Liver (tissue), 9 donors: ENCODE results near the gene POLR2H. TPM values are rescaled to one million over a fixed set of nuclear protein-coding genes. Genes with fewer than 3 reads are reported as not detected.

Source experiments
- DNase-seq: peaks from one replicate; pipeline ENCODE4 v3.0.0-alpha.2; 2017; ENCODE audit warnings: low spot score
- H3K27ac ChIP-seq, 2 donors: one replicate each; pipeline ENCODE4 v1.7.0; 2013; ENCODE audit warnings: inconsistent platforms in 2 of 2, low read length in 2 of 2, control low read depth in 1 of 2, low read depth in 1 of 2, mild to moderate bottlenecking in 1 of 2
- H3K27me3 ChIP-seq, 4 donors: one replicate each; pipeline versions ENCODE4 v1.6.1 to v1.7.0; 2013; ENCODE audit warnings: low read length in 3 of 4, inconsistent platforms in 1 of 4, mild to moderate bottlenecking in 1 of 4, moderate library complexity in 1 of 4; ENCODE audit not compliant: control insufficient read depth in 4 of 4, insufficient read depth in 4 of 4
- H3K36me3 ChIP-seq, 4 donors: one replicate each; pipeline versions ENCODE4 v1.6.1 to v1.7.0; 2013; ENCODE audit warnings: low read length in 3 of 4, mild to moderate bottlenecking in 3 of 4, low read depth in 1 of 4, moderate library complexity in 1 of 4; ENCODE audit not compliant: control insufficient read depth in 4 of 4, insufficient read depth in 3 of 4
- H3K4me1 ChIP-seq, 4 donors: one replicate each; pipeline versions ENCODE4 v1.6.1 to v1.7.0; 2013; ENCODE audit warnings: low read length in 3 of 4, mild to moderate bottlenecking in 3 of 4, moderate library complexity in 1 of 4; ENCODE audit not compliant: control insufficient read depth in 4 of 4, insufficient read depth in 4 of 4
- H3K4me3 ChIP-seq, 3 donors: one replicate each; pipeline versions ENCODE4 v1.6.1 to v1.7.0; 2013; ENCODE audit warnings: low read length in 3 of 3, control low read depth in 1 of 3, low read depth in 1 of 3, mild to moderate bottlenecking in 1 of 3
- H3K9ac ChIP-seq, 2 donors: one replicate each; pipeline ENCODE4 v1.7.0; 2013; ENCODE audit warnings: low read length in 2 of 2, mild to moderate bottlenecking in 2 of 2, moderate library complexity in 2 of 2, control low read depth in 1 of 2, low read depth in 1 of 2
- H3K9me3 ChIP-seq, 4 donors: one replicate each; pipeline versions ENCODE4 v1.6.1 to v1.7.0; 2013; ENCODE audit warnings: low read length in 3 of 4; ENCODE audit not compliant: control insufficient read depth in 4 of 4
- EGR1 ChIP-seq, 2 donors: IDR thresholded peaks; 2 replicates each; pipeline ENCODE4 v1.6.1; 2016 to 2018; ENCODE audit warnings: antibody characterized with exemption in 2 of 2, low read depth in 2 of 2
- FOXA1 ChIP-seq: IDR thresholded peaks from 2 replicates; pipeline ENCODE4 v1.6.1; 2016; ENCODE audit warnings: antibody characterized with exemption
- HNF4G ChIP-seq: IDR thresholded peaks from 2 replicates; pipeline ENCODE4 v1.6.1; 2016; ENCODE audit warnings: antibody characterized with exemption
- JUND ChIP-seq, 2 donors: IDR thresholded peaks; 2 replicates each; pipeline ENCODE4 v1.6.1; 2016; ENCODE audit warnings: antibody characterized with exemption in 2 of 2
- MAX ChIP-seq: IDR thresholded peaks from 2 replicates; pipeline ENCODE4 v1.6.1; 2016; ENCODE audit warnings: antibody characterized with exemption
- RAD21 ChIP-seq, 2 donors: IDR thresholded peaks; 2 replicates each; pipeline ENCODE4 v1.6.1; 2016; ENCODE audit warnings: antibody characterized with exemption in 2 of 2, mild to moderate bottlenecking in 2 of 2
- REST ChIP-seq: IDR thresholded peaks from 2 replicates; pipeline ENCODE4 v1.6.1; 2016; ENCODE audit warnings: antibody characterized with exemption, mild to moderate bottlenecking
- SP1 ChIP-seq: IDR thresholded peaks from 2 replicates; pipeline ENCODE4 v1.6.1; 2018; ENCODE audit warnings: antibody characterized with exemption, mild to moderate bottlenecking
- TAF1 ChIP-seq: conservative IDR thresholded peaks from 2 replicates; pipeline ENCODE4 v1.6.1; 2016; ENCODE audit warnings: antibody characterized with exemption, mild to moderate bottlenecking
- YY1 ChIP-seq: IDR thresholded peaks from 2 replicates; pipeline ENCODE4 v1.6.1; 2016; ENCODE audit warnings: antibody characterized with exemption, mild to moderate bottlenecking
- ZBTB33 ChIP-seq: IDR thresholded peaks from 2 replicates; pipeline ENCODE4 v1.6.1; 2016; ENCODE audit warnings: antibody characterized with exemption
- WGBS: extraction: QIAGEN DNeasy Blood & Tissue Kit; methylation state at CpG from one replicate; pipeline ENCODE4 v1.1.7; 2013; 5-methylcytosine and 5-hydroxymethylcytosine counted together
- polyA plus RNA-seq, 2 donors: library from polyadenylated mRNA; stranded (reverse) in 1 of 2; unstranded in 1 of 2; fragments of 200-250 nt in 1 of 2; fragments of >200 nt in 1 of 2; fragmentation: Nextera tagmentation in 1 of 2; extraction: Ambion mirVana in 1 of 2; gene quantifications; one replicate each; pipeline versions ENCODE4 v1.2.1 to v1.2.3, GENCODE V29; 2013 to 2015
- total RNA-seq, 2 donors: library from RNA; depleted of rRNA; stranded (reverse); fragments of >200 nt; gene quantifications; one replicate each; pipeline ENCODE4 v1.2.3, GENCODE V29; 2014
- TF ChIP-seq, protein P1 (sequence below): fragments of 150-350 bp; IDR thresholded peaks from 2 replicates; pipeline ENCODE4 v1.5.1; 2017; ENCODE audit warnings: improper control_type of control experiment, low read depth, low read length; ENCODE audit not compliant: missing input control
- donor health status: healthy.
- donor health status: healthy.
- donor health status: healthy.
- donor health status: healthy.
- donor health status: healthy.

The POLR2H gene
- total and polyA plus RNA-seq, 4 donors = 25.7 to 55.7 (median 43.5) TPM

GRCh38 chr3:184333700-184334099 is 27.8 kb upstream of the POLR2H start:
- Histone ChIP-seq H3K27ac (peak overlapping the region in 1 of 2 donors; percentile 35), H3K27me3 (no peaks in the 10 kb centered on the region), H3K4me1 (peaks cover 0 to 13% (median 6%) of the 10 kb centered on the region in 4 donors), H3K4me3 (no peak overlapping the region), H3K9ac (no peak overlapping the region), H3K9me3 (no peaks in the 10 kb centered on the region), H3K36me3 (peaks cover 15 to 58% (median 52%) of the 10 kb centered on the region in 4 donors)
- 88% methylated on average over 3 of the region's 3 CpGs for WGBS
- no peak for DNase-seq
- TF ChIP-seq REST (no peak), ZBTB33 (no peak), HNF4G (no peak)

DNA sequence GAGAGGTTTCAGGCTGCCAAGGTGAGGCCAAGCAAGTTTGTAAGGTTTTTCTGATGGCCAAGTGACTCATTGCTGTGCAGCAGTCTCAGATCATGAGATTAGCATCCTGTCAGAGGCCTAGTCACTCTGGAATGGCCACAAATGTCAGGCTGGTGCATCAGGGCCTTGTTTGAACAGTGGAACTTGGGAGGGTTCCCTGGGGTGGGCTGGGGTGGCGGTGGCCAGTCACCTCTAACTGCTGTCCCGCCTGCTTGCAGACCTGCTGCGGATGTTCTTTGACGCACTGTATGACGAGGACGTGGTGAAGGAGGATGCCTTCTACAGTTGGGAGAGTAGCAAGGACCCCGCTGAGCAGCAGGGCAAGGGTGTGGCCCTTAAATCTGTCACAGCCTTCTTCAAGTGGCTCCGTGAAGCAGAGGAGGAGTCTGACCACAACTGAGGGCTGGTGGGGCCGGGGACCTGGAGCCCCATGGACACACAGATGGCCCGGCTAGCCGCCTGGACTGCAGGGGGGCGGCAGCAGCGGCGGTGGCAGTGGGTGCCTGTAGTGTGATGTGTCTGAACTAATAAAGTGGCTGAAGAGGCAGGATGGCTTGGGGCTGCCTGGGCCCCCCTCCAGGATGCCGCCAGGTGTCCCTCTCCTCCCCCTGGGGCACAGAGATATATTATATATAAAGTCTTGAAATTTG is 26.9 kb upstream of the POLR2H start:
- Histone ChIP-seq H3K36me3 (peaks cover 14 to 50% (median 46%) of the 10 kb centered on the region in 4 donors), H3K9ac (no peak overlapping the region), H3K4me1 (peaks cover 0 to 13% (median 6%) of the 10 kb centered on the region in 4 donors), H3K9me3 (no peaks in the 10 kb centered on the region), H3K4me3 (no peak overlapping the region), H3K27me3 (no peaks in the 10 kb centered on the region), H3K27ac (peak overlapping the region; percentile 16 to 84)
- TF ChIP-seq SP1 = no peak
- no peak for TF ChIP-seq HNF4G
- TF ChIP-seq RAD21 (IDR thresholded peaks at IDR 0.05) = no peak
- TF ChIP-seq JUND (IDR thresholded peaks at IDR 0.05) = no peak
- DNase-seq = no peak
- whole genome bisulfite sequencing = 89% methylated on average over 15 of the region's 15 CpGs

DNA sequence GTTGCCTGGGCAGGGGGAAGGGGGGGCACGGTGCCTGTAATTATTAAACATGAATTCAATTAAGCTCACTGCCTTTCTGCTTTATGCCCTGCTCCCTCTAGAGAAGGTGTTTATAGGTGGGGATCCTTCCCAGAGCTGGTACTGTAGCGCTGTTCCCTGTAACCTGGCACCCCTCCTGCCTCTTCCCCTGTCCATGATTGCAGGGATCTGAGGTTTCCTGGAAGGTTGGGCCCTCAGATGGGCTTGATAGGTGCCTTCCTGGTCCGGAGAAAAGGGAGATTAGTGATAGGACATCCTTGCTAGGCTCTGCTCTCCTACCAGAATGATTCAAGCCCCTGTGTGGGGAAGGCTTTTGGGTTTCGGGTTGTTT is 26.2 kb upstream of the POLR2H start:
- peaks cover 14 to 45% (median 42%) of the 10 kb centered on the region in 4 donors for H3K36me3 ChIP-seq
- H3K4me3 ChIP-seq = no peak overlapping the region
- 55% methylated on average over 4 of the region's 4 CpGs for WGBS
- H3K9me3 ChIP-seq = no peaks in the 10 kb centered on the region
- H3K27ac ChIP-seq = peak overlapping the region; percentile 84 to 89
- H3K9ac ChIP-seq = peak overlapping the region; percentile 36 to 50
- DNase-seq = no peak
- H3K4me1 ChIP-seq = peaks cover 0 to 13% (median 6%) of the 10 kb centered on the region in 4 donors
- H3K27me3 ChIP-seq = no peaks in the 10 kb centered on the region
- TF ChIP-seq REST (no peak), EGR1 (IDR thresholded peaks at IDR 0.05; ENCODE audit: low read depth in 2 of 2) (no peak), RAD21 (IDR thresholded peaks at IDR 0.05) (no peak), FOXA1 (no peak), YY1 (no peak), HNF4G (no peak), SP1 (no peak), MAX (no peak), ZBTB33 (no peak), TAF1 (no peak)
- TF ChIP-seq, protein P1, sequence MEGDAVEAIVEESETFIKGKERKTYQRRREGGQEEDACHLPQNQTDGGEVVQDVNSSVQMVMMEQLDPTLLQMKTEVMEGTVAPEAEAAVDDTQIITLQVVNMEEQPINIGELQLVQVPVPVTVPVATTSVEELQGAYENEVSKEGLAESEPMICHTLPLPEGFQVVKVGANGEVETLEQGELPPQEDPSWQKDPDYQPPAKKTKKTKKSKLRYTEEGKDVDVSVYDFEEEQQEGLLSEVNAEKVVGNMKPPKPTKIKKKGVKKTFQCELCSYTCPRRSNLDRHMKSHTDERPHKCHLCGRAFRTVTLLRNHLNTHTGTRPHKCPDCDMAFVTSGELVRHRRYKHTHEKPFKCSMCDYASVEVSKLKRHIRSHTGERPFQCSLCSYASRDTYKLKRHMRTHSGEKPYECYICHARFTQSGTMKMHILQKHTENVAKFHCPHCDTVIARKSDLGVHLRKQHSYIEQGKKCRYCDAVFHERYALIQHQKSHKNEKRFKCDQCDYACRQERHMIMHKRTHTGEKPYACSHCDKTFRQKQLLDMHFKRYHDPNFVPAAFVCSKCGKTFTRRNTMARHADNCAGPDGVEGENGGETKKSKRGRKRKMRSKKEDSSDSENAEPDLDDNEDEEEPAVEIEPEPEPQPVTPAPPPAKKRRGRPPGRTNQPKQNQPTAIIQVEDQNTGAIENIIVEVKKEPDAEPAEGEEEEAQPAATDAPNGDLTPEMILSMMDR = no peak
